ENCODE measurements around the gene F8A3.

The F8A3 gene

DNA sequence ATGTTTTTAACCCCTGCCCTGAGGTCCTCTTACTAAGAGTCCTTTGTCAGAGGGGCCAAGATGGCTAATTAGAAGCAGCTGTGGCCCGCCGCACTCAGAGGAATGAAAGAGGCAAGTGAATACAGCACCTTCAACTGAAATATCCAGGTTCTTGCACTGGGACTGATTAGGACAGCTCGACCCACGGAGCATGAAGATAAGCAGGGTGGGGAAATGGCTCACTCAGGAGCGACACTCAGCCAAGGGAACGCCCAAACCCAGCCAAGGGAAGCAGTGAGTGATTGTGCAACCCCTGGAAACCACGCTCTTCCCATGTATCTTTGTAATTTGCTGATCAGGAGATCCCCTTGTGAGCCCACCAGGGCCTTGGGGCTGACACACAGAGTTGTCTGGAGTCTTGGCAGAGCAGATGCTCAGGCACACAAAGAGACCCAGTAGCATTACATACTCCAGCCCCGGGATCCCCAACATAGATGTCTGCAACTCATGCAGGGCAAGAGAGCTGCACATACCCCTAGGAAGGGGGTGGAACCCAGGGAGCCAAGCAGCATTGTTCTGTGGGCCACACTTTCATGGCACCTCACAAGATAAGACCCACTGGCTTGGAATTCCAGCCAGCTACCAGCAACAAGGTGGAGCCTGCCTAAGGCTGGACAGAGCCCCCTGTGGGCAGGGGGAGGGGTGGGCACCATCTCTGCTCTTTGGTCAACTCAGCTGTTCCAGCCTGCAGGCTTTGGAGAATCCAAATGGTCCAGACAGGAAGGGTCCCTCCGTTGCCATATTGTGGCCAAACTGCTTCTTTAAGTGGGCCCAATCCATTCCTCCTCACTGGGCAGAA, 23.3 kb downstream of the F8A3 start:
- TF ChIP-seq, protein P1, sequence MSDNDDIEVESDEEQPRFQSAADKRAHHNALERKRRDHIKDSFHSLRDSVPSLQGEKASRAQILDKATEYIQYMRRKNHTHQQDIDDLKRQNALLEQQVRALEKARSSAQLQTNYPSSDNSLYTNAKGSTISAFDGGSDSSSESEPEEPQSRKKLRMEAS (IDR thresholded peaks at IDR 0.05) = no peak
- TF ChIP-seq YY1 (IDR thresholded peaks at IDR 0.05; ENCODE audit: low read depth) = no peak
- TF ChIP-seq EP300 (IDR thresholded peaks at IDR 0.05; ENCODE audit: borderline replicate concordance) = no peak
- TF ChIP-seq TEAD4 (IDR thresholded peaks at IDR 0.05) = no peak
- no peak for TF ChIP-seq EGR1 (IDR thresholded peaks at IDR 0.05)
- no peak for TF ChIP-seq TCF12 (IDR thresholded peaks at IDR 0.05; ENCODE audit: low read depth)
- TF ChIP-seq CREB1 (IDR thresholded peaks at IDR 0.05; ENCODE audit: low read depth) = no peak
- no peak for TF ChIP-seq ZBTB7A (IDR thresholded peaks at IDR 0.05; ENCODE audit: low read depth)
- no peak for TF ChIP-seq NFIC (IDR thresholded peaks at IDR 0.05)
- TF ChIP-seq, protein P2, sequence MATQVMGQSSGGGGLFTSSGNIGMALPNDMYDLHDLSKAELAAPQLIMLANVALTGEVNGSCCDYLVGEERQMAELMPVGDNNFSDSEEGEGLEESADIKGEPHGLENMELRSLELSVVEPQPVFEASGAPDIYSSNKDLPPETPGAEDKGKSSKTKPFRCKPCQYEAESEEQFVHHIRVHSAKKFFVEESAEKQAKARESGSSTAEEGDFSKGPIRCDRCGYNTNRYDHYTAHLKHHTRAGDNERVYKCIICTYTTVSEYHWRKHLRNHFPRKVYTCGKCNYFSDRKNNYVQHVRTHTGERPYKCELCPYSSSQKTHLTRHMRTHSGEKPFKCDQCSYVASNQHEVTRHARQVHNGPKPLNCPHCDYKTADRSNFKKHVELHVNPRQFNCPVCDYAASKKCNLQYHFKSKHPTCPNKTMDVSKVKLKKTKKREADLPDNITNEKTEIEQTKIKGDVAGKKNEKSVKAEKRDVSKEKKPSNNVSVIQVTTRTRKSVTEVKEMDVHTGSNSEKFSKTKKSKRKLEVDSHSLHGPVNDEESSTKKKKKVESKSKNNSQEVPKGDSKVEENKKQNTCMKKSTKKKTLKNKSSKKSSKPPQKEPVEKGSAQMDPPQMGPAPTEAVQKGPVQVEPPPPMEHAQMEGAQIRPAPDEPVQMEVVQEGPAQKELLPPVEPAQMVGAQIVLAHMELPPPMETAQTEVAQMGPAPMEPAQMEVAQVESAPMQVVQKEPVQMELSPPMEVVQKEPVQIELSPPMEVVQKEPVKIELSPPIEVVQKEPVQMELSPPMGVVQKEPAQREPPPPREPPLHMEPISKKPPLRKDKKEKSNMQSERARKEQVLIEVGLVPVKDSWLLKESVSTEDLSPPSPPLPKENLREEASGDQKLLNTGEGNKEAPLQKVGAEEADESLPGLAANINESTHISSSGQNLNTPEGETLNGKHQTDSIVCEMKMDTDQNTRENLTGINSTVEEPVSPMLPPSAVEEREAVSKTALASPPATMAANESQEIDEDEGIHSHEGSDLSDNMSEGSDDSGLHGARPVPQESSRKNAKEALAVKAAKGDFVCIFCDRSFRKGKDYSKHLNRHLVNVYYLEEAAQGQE (IDR thresholded peaks at IDR 0.05; ENCODE audit: low read depth) = no peak
- TF ChIP-seq FOXM1 (IDR thresholded peaks at IDR 0.05; ENCODE audit: borderline replicate concordance, low read depth) = no peak
- no peak for TF ChIP-seq TAF1 (IDR thresholded peaks at IDR 0.05; ENCODE audit: low read depth)
- TF ChIP-seq RAD21 (IDR thresholded peaks at IDR 0.05; ENCODE audit: low read depth) = no peak
- TF ChIP-seq CEBPB (IDR thresholded peaks at IDR 0.05) = no peak
- TF ChIP-seq, protein P3, sequence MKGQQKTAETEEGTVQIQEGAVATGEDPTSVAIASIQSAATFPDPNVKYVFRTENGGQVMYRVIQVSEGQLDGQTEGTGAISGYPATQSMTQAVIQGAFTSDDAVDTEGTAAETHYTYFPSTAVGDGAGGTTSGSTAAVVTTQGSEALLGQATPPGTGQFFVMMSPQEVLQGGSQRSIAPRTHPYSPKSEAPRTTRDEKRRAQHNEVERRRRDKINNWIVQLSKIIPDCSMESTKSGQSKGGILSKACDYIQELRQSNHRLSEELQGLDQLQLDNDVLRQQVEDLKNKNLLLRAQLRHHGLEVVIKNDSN (IDR thresholded peaks at IDR 0.05) = no peak

DNA sequence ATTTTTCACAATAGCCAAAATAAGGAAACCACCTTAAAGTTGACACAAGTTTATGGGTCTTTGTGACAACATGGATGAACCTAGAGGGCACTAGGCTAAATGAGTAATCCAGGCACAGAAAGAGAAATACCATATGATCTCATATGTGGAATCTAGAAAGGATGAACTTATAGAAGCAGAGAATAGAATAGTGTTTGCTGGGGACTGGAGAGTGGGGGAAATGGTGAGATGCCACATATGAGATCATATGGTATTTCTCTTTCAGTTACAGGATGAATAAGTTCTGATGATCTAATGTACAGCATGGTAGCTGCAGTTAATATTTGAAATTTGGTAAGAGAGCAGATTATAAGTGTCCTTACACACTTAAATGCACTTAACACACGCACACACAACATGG, 40.7 kb downstream of the F8A3 start:
- TF ChIP-seq, protein P1 (IDR thresholded peaks at IDR 0.05) = no peak
- TF ChIP-seq YY1 (IDR thresholded peaks at IDR 0.05; ENCODE audit: low read depth) = no peak
- TF ChIP-seq CREB1 (IDR thresholded peaks at IDR 0.05; ENCODE audit: low read depth) = no peak
- TF ChIP-seq EP300 (IDR thresholded peaks at IDR 0.05; ENCODE audit: borderline replicate concordance) = no peak
- TF ChIP-seq, protein P3 (IDR thresholded peaks at IDR 0.05) = no peak
- TF ChIP-seq EGR1 (IDR thresholded peaks at IDR 0.05) = no peak
- no peak for TF ChIP-seq TEAD4 (IDR thresholded peaks at IDR 0.05)
- TF ChIP-seq, protein P2 (IDR thresholded peaks at IDR 0.05; ENCODE audit: low read depth) = no peak
- TF ChIP-seq CEBPB (IDR thresholded peaks at IDR 0.05) = no peak

All from Ishikawa (cell line).